ENCODE results near the gene E2F8.

GRCh38 chr11:19253817-19254216, 13.1 kb upstream of the E2F8 start:
- TF ChIP-seq CTCF (IDR thresholded peaks at IDR 0.05 in 2 of 3, conservative IDR thresholded peaks at IDR 0.05 in 1 of 3; ENCODE audit: borderline replicate concordance in 1 of 3, insufficient read depth in 1 of 3, low read depth in 2 of 3, low read length in 2 of 3) (no peak), MAX (IDR thresholded peaks at IDR 0.05) (no peak), EGR1 (IDR thresholded peaks at IDR 0.05; ENCODE audit: low read depth) (no peak), SP1 (IDR thresholded peaks at IDR 0.05; ENCODE audit: low read depth) (no peak), YY1 (IDR thresholded peaks at IDR 0.05; ENCODE audit: extremely low read depth, insufficient replicate concordance, low read depth, low read length) (no peak), RAD21 (IDR thresholded peaks at IDR 0.05; ENCODE audit: low read depth) (no peak), ZNF274 (IDR thresholded peaks at IDR 0.05; ENCODE audit: low read depth, low read length) (no peak), POLR2A (IDR thresholded peaks at IDR 0.05; ENCODE audit: borderline replicate concordance, extremely low read depth, insufficient read depth, insufficient read length) (no peak), EZH2phosphoT487 (IDR thresholded peaks at IDR 0.05; ENCODE audit: borderline replicate concordance) (no peak), ZFX (IDR thresholded peaks at IDR 0.05) (no peak), ELF1 (IDR thresholded peaks at IDR 0.05; ENCODE audit: borderline replicate concordance, low read depth) (no peak), EZH2 (IDR thresholded peaks at IDR 0.05) (no peak), CEBPB (IDR thresholded peaks at IDR 0.05; ENCODE audit: low read depth) (no peak), ZBTB33 (IDR thresholded peaks at IDR 0.05; ENCODE audit: extremely low read depth, insufficient replicate concordance, low read length) (no peak)

Measured in HCT116 (cell line).